B cell (primary cell): ENCODE results near the gene NOXO1. TPM values are rescaled to one million over a fixed set of nuclear protein-coding genes. Genes with fewer than 3 reads are reported as not detected.

Source experiments
- ATAC-seq: fragments of 200-7000 bp; cut with Tn5 transposase; one replicate; pipeline ENCODE4 v1.10.0; 2021; ENCODE audit warnings: low read depth, mild to moderate bottlenecking, moderate number of reproducible peaks, moderate library complexity
- CTCF ChIA-PET: fragments of 350-600 bp; sonication (Branson Sonifier 250); formaldehyde crosslinking; loops from one replicate; lab custom pipeline; 2021; ENCODE audit warnings: antibody characterized with exemption, inconsistent platforms; lab: Charles Lee
- POLR2A ChIA-PET: fragments of 350-600 bp; sonication (Branson Sonifier 250); formaldehyde crosslinking; loops from one replicate; lab custom pipeline; 2021; ENCODE audit warnings: antibody characterized with exemption; lab: Charles Lee
- DNase-seq: peaks from one replicate; pipeline ENCODE4 v3.0.0; 2013
- H2AFZ ChIP-seq: 2 replicates; pipeline ENCODE4 v1.6.1; 2012; ENCODE audit warnings: mild to moderate bottlenecking, low read depth, low read length; ENCODE audit not compliant: insufficient read depth, poor library complexity, severe bottlenecking
- H3K27ac ChIP-seq, 2 donors: 1 replicate in 1 of 2; 2 replicates in 1 of 2; pipeline ENCODE4 v1.5.1; 2012 to 2013; ENCODE audit warnings: low read length in 2 of 2, mild to moderate bottlenecking in 2 of 2, moderate library complexity in 1 of 2
- H3K27me3 ChIP-seq, 4 experiments: fragments of 200-600 bp in 1 of 4; sonication (generic) in 1 of 4; replicated peaks in 1 of 4; 1 replicate in 2 of 4; 2 replicates in 2 of 4; pipeline versions ENCODE4 v1.6.1 to v1.7.0; 2013 to 2016; ENCODE audit warnings: low read length in 3 of 4, mild to moderate bottlenecking in 2 of 4, mixed read lengths in 1 of 4, moderate library complexity in 1 of 4; ENCODE audit not compliant: insufficient read depth in 4 of 4, control insufficient read depth in 3 of 4; ENCODE audit errors: control extremely low read depth in 1 of 4
- H3K36me3 ChIP-seq, 2 experiments: replicated peaks in 1 of 2; 1 replicate in 1 of 2; 2 replicates in 1 of 2; pipeline versions ENCODE4 v1.6.1 to v1.7.1; 2013; ENCODE audit warnings: low read length in 1 of 2; ENCODE audit not compliant: insufficient read depth in 2 of 2, control insufficient read depth in 1 of 2; ENCODE audit errors: control extremely low read depth in 1 of 2, extremely low read depth in 1 of 2
- H3K4me1 ChIP-seq, 2 donors: fragments of 200-600 bp in 1 of 2; sonication (generic) in 1 of 2; 1 replicate in 1 of 2; 2 replicates in 1 of 2; pipeline versions ENCODE4 v1.5.1 to v1.6.1; 2013 to 2017; ENCODE audit warnings: low read length in 2 of 2; ENCODE audit not compliant: control insufficient read depth in 2 of 2, insufficient read depth in 2 of 2
- H3K4me2 ChIP-seq: replicated peaks from 2 replicates; pipeline ENCODE3; 2012; ENCODE audit warnings: mild to moderate bottlenecking, low read depth, low read length; ENCODE audit not compliant: poor library complexity, severe bottlenecking
- H3K4me3 ChIP-seq, 5 experiments: fragments of 200-600 bp in 1 of 5; sonication (generic) in 1 of 5; 1 replicate in 3 of 5; 2 replicates in 2 of 5; pipeline versions ENCODE4 v1.5.1 to v1.7.0; 2011 to 2016; ENCODE audit warnings: low read length in 4 of 5, mild to moderate bottlenecking in 4 of 5, low read depth in 2 of 5, control low read depth in 1 of 5, moderate library complexity in 1 of 5; ENCODE audit not compliant: insufficient read depth in 1 of 5; ENCODE audit errors: control extremely low read depth in 1 of 5, extremely low read depth in 1 of 5
- H3K79me2 ChIP-seq: fragments of 200-600 bp; sonication (generic); one replicate; pipeline ENCODE4 v1.6.0; 2016; ENCODE audit warnings: low read length; ENCODE audit not compliant: control insufficient read depth, insufficient read depth
- H3K9ac ChIP-seq: fragments of 200-600 bp; sonication (generic); 2 replicates; pipeline ENCODE4 v1.6.1; 2017; ENCODE audit warnings: mild to moderate bottlenecking, low read length, moderate library complexity
- H3K9me3 ChIP-seq, 3 donors: one replicate each; pipeline versions ENCODE4 v1.6.1 to v1.7.1; 2013; ENCODE audit warnings: low read length in 2 of 3; ENCODE audit not compliant: control insufficient read depth in 2 of 3, insufficient read depth in 1 of 3; ENCODE audit errors: control extremely low read depth in 1 of 3
- H4K20me1 ChIP-seq: 2 replicates; pipeline ENCODE4 v1.6.0; 2012; ENCODE audit warnings: mild to moderate bottlenecking, low read length; ENCODE audit not compliant: insufficient read depth, control insufficient read depth, poor library complexity, severe bottlenecking
- H3K27ac Mint-ChIP-seq: one replicate; pipeline ENCODE4 v1.8.0; 2021; ENCODE audit warnings: mixed read lengths
- H3K27me3 Mint-ChIP-seq: one replicate; pipeline ENCODE4 v1.8.0; 2021; ENCODE audit warnings: mixed read lengths
- H3K4me1 Mint-ChIP-seq: one replicate; pipeline ENCODE4 v1.8.0; 2021; ENCODE audit warnings: mixed read lengths
- H3K4me3 Mint-ChIP-seq: one replicate; pipeline ENCODE4 v1.8.0; 2021; ENCODE audit warnings: mixed read lengths
- H3K9me3 Mint-ChIP-seq: one replicate; pipeline ENCODE4 v1.8.0; 2022; ENCODE audit warnings: mixed read lengths; ENCODE audit not compliant: insufficient read depth
- CTCF ChIP-seq: fragments of 200-600 bp; IDR thresholded peaks from one replicate; pipeline ENCODE4 v1.8.0; 2022; ENCODE audit warnings: antibody characterized with exemption, mild to moderate bottlenecking
- EZH2 ChIP-seq: IDR thresholded peaks from 2 replicates; pipeline ENCODE4 v1.6.1; 2012; ENCODE audit warnings: borderline replicate concordance, low read depth, mild to moderate bottlenecking, moderate library complexity, low read length; ENCODE audit not compliant: insufficient read depth, poor library complexity, severe bottlenecking
- WGBS: methylation state at CpG from one replicate; pipeline ENCODE4 v1.1.5; 2013; ENCODE audit warnings: missing lambda C conversion rate; ENCODE audit not compliant: insufficient coverage; 5-methylcytosine and 5-hydroxymethylcytosine counted together
- intact Hi-C: fragments of 100-400 bp; cut with micrococcal nuclease; formaldehyde crosslinking; loops from one replicate; pipeline ENCODE4 v1.10.0; 2022
- polyA plus RNA-seq: library from polyadenylated mRNA; depleted of rRNA; stranded (reverse); fragments of >200 nt; gene quantifications from 2 replicates; pipeline ENCODE4 v1.2.3, GENCODE V29; 2012
- total RNA-seq, 2 donors: library from RNA; stranded (reverse); fragments of 120-200 nt in 1 of 2; gene quantifications; 1 replicate in 1 of 2; 2 replicates in 1 of 2; pipeline versions ENCODE4 v1.2.3 to v1.2.4, GENCODE V29; 2013 to 2022

The NOXO1 gene
- total and polyA plus RNA-seq, 2 donors (not counting 1 experiment from before 2014, with no cell fraction given): 0.30 to 0.74 TPM

- CTCF ChIA-PET: no interaction called here
- H3K9ac ChIP-seq: no peak overlapping the region
These were observed 27.5 kb downstream of the NOXO1 start for GRCh38 chr16:1953734-1954133.

GRCh38 chr16:1950559-1950958 lies 30.7 kb downstream of the NOXO1 start:
- Histone ChIP-seq H3K79me2 (no peaks in the 10 kb centered on the region), H3K9ac (no peak overlapping the region), H3K9me3 (no peaks in the 10 kb centered on the region), H4K20me1 (no peaks in the 10 kb centered on the region), H3K36me3 (no peaks in the 10 kb centered on the region), H3K4me2 (no peak overlapping the region), H3K4me3 (no peak overlapping the region), H3K27me3 (peaks cover 0 to 5% (median 0%) of the 10 kb centered on the region in 4 experiments), H2AFZ (no peak overlapping the region), H3K27ac (no peak overlapping the region), H3K4me1 (no peaks in the 10 kb centered on the region)
- H3K9me3 Mint-ChIP-seq: no peaks in the 10 kb centered on the region
- H3K27ac Mint-ChIP-seq: no peak overlapping the region
- TF ChIP-seq CTCF (no peak), EZH2 (no peak)
- POLR2A ChIA-PET: no interaction called here
- ATAC-seq (no peak), DNase-seq (no peak)
- 94% methylated on average over 19 of the region's 19 CpGs for WGBS
- no peak overlapping the region for H3K4me3 Mint-ChIP-seq
- no peaks in the 10 kb centered on the region for H3K4me1 Mint-ChIP-seq
- CTCF ChIA-PET: no interaction called here
- peaks cover 4% of the 10 kb centered on the region for H3K27me3 Mint-ChIP-seq
- intact Hi-C loops: no loop called here

More at GRCh38 chr16:1953734-1954133, 27.5 kb downstream of the NOXO1 start:
- TF ChIP-seq CTCF: no peak
- no peak for TF ChIP-seq EZH2
- Histone ChIP-seq H3K4me1 (peaks cover under 1 to 2% of the 10 kb centered on the region in 2 donors), H2AFZ (no peak overlapping the region), H3K79me2 (no peaks in the 10 kb centered on the region), H3K27ac (no peak overlapping the region), H4K20me1 (no peaks in the 10 kb centered on the region), H3K4me2 (no peak overlapping the region), H3K36me3 (no peaks in the 10 kb centered on the region), H3K4me3 (no peak overlapping the region), H3K27me3 (peaks cover 0 to 5% (median 0%) of the 10 kb centered on the region in 4 experiments), H3K9me3 (no peaks in the 10 kb centered on the region)
- no peaks in the 10 kb centered on the region for H3K4me1 Mint-ChIP-seq
- WGBS: 97% methylated on average over 22 of the region's 22 CpGs
- no peak overlapping the region for H3K27ac Mint-ChIP-seq
- ATAC-seq (no peak), DNase-seq (no peak)
- H3K4me3 Mint-ChIP-seq: no peak overlapping the region
- H3K9me3 Mint-ChIP-seq: no peaks in the 10 kb centered on the region
- peaks cover 7% of the 10 kb centered on the region for H3K27me3 Mint-ChIP-seq
- POLR2A ChIA-PET: no interaction called here
- intact Hi-C loops: no loop called here
